ENCODE measurements around the gene FBXW7.

DNA sequence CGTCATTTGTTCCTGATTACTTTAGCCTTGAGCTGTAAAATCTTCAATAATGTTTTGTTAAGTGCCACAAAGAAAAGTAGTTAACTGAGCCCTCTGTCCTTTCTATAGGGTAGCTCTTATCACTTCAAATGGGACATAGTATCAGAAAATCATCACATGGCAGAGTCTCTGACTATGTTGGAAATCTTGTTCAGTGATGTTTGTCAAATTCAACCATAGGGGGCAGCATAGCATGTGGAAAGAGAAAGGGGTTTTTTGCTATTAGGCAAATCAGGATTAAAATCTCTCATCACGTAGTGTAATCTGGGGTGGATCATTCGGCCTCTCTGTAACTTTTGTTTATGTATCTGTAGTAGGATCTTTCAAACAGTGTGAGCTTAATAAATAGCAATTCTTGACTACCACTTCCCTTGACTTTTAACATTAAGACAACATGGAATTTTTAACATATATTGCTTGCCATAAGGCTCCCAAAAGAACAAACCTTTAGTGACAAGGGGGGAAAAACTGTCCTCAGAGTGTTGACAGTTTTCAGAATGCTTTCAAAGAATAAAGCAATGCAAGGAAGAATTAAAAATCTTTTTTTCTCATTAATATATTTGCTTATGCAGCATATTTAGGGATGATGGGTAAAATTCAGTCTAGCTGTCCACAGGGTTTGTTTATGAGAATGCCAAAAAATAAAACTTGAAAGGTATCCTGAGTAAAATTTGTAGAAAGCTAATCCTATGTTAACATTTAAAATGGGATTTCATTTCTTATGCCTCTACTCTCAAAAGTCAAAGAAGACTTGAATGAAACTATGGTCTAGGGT is 127.2 kb downstream of the FBXW7 start:
- TF ChIP-seq, protein P1, sequence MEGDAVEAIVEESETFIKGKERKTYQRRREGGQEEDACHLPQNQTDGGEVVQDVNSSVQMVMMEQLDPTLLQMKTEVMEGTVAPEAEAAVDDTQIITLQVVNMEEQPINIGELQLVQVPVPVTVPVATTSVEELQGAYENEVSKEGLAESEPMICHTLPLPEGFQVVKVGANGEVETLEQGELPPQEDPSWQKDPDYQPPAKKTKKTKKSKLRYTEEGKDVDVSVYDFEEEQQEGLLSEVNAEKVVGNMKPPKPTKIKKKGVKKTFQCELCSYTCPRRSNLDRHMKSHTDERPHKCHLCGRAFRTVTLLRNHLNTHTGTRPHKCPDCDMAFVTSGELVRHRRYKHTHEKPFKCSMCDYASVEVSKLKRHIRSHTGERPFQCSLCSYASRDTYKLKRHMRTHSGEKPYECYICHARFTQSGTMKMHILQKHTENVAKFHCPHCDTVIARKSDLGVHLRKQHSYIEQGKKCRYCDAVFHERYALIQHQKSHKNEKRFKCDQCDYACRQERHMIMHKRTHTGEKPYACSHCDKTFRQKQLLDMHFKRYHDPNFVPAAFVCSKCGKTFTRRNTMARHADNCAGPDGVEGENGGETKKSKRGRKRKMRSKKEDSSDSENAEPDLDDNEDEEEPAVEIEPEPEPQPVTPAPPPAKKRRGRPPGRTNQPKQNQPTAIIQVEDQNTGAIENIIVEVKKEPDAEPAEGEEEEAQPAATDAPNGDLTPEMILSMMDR (conservative IDR thresholded peaks at IDR 0.05), result peak; percentile 79
- no peak for TF ChIP-seq ZFX (IDR thresholded peaks at IDR 0.05)

Measured in C4-2B (cell line).